Epithelial cell of proximal tubule (primary cell): ENCODE data around the gene PLS3. TPM values are rescaled to one million over a fixed set of nuclear protein-coding genes. Genes with fewer than 3 reads are reported as not detected.

ENCODE experiments used
- DNase-seq: peaks from one replicate; pipeline ENCODE4 v3.0.0-alpha.2; 2011; ENCODE audit warnings: low read depth
- H3K4me3 ChIP-seq: 2 replicates; pipeline ENCODE4 v1.5.1; 2011; ENCODE audit warnings: low read depth, mild to moderate bottlenecking, low read length
- total RNA-seq: library from RNA; depleted of rRNA; stranded (reverse); fragments of >200 nt; gene quantifications from 2 replicates; pipeline ENCODE4 v1.2.3, GENCODE V29; 2015
- TF ChIP-seq, protein P1 (sequence below): conservative IDR thresholded peaks from 2 replicates; pipeline ENCODE4 v1.5.1; 2012; ENCODE audit warnings: low read depth, mild to moderate bottlenecking, low read length

PLS3 gene
- total RNA-seq, 1 donor from 2014 or later: 133 TPM

DNA sequence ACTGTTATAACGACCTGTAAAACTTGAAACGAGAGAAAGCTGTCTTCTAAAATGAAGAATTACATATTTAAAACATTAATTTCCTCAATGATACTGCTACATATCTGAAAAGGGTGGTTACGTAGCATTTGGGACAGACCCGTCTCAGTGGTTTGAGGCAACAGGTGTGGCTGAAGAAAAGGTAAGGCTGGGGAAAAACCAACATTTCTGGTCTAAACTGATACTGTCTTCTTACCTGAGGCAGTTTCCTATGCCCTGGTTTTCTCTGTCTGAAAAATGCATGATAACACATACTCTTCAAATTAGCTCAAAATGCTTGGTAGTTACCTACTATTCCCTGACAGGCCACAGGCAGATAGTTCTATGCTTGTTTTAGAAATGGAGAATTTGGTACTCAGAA is 30.4 kb downstream of the PLS3 start:
- TF ChIP-seq, protein P1, sequence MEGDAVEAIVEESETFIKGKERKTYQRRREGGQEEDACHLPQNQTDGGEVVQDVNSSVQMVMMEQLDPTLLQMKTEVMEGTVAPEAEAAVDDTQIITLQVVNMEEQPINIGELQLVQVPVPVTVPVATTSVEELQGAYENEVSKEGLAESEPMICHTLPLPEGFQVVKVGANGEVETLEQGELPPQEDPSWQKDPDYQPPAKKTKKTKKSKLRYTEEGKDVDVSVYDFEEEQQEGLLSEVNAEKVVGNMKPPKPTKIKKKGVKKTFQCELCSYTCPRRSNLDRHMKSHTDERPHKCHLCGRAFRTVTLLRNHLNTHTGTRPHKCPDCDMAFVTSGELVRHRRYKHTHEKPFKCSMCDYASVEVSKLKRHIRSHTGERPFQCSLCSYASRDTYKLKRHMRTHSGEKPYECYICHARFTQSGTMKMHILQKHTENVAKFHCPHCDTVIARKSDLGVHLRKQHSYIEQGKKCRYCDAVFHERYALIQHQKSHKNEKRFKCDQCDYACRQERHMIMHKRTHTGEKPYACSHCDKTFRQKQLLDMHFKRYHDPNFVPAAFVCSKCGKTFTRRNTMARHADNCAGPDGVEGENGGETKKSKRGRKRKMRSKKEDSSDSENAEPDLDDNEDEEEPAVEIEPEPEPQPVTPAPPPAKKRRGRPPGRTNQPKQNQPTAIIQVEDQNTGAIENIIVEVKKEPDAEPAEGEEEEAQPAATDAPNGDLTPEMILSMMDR: no peak
- DNase-seq: no peak
- H3K4me3 ChIP-seq: no peak overlapping the region

DNA sequence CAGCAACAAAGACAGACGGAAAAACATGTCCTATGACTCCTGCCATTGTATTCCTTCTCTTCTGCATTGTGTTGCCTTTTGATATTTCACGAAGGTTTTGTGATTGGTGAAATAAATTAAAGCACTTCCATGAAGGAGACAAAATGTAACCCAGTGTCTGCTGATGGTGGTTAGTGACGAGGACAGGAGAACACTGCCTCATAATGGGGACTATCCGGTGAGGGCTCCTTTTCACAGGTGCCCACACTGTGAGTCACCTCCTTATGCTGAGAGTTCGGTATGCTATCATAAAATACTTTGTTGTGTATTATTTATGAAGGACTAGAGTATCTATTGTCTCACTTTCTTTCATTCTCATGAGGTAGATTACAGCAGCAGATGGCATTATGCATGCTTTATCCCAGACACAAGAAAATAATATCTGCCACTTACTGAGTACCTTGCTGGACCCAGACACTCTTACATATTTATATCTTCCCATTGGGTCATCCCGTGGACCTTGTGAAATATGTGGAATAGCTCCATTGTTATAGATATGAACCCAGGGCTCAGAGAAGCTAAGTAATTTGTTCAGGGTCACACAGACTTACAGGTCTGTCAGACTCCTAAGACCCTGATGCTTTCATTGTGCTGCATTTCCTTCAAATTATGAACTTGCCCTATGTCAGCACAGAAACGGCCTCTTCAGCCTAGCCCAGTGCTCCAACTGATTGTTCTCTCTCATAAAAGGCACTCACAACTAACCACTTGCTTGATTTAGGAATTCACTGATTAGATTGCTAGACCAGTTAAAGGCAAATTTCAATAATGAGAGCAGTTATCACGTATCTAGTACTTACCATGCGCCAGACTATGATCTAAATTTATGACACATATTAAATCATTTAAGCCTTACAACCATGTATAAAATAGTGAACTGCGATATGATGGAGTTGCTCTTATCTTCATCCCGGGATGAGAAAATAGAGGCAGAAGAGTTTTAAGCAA is 31.2 kb downstream of the PLS3 start:
- no peak overlapping the region for H3K4me3 ChIP-seq
- DNase-seq: no peak
- TF ChIP-seq, protein P1: no peak

DNA sequence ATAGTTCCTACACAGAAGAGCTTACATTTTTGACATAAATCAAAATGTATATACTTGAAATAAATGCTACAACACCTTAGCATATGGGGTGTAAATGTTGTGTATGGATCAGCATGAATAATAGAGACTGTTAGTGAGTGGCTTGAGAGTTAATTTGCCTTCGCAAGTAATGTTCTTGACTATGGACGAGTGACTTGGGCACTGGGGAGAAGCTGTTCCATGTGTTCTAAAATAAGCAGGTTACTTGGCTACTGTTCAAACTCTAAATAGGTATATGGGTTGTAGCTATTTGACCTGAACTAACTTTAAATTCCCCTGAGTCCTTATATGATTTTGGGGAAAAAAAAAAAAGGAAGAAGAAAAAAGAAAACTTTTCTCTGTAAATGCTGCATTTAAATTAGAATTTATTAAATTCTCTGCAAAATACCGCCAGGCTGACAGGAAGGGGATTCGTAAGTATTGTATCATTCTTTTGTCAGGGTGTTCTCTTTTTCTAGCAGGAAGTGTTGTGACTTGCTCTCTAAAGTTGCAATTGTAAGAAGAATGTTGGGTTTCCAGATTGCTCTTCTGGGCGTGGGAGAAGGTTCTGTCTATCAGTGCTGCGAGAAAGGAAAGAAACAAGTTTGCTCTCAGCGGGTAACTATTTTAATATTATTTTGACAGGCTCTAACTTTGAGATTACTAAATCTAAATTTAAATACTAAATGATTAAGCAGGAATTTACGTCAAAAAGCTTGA is 32.2 kb downstream of the PLS3 start:
- H3K4me3 ChIP-seq: peak overlapping the region; percentile 33
- TF ChIP-seq, protein P1: no peak
- DNase-seq: no peak

DNA sequence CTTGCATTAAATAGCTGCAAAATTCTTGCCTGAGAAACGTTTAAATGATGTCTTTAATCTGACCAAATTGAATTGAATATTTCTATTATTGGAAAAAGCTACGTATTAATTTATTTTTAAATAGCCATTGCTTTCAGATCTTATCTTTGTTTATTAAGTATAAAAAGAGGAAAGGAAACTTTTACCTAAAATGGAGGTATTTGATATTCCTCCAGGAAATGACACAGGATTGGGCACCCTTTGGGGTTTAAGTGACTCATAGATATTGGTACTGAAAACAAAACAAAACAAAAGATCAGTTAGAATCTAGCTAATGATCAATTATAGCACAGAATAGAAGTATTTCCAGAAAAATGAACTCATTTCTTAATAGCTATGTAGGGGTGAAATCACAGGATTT is 34.1 kb downstream of the PLS3 start:
- no peak for DNase-seq
- peak overlapping the region; percentile 43 for H3K4me3 ChIP-seq
- TF ChIP-seq, protein P1: no peak

DNA sequence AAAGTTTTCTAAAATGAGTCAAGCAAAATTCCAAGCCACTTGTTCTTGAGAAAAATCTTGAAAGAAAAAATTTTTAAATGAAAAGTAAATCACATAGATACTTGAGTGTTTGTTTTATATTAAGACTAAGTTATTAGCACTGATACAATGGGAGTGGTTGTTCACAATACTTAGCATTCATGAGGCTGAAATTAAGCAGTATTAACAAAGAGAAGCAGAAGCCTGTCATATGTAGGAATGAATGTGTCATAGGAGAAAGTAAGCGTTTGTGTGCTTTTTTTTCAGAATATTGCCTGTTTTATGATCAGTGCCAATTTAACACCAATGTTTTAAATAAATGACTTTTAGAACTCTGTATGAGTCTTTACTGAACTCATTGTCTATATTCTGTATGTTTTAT is 37.6 kb downstream of the PLS3 start:
- H3K4me3 ChIP-seq: no peak overlapping the region
- no peak for DNase-seq
- TF ChIP-seq, protein P1: no peak

- TF ChIP-seq, protein P1: no peak
- H3K4me3 ChIP-seq: no peak overlapping the region
- DNase-seq: no peak
Measured at GRCh38 chrX:115602308-115602707, 41.3 kb downstream of the PLS3 start.
